GM19468 (cell line): Measurements from ENCODE around the gene PFKFB2.
"Not testable (repeated sequence)": the region's sequence is repeated elsewhere in the genome, so short reads cannot be mapped to it uniquely, and the experiment has no call there.

Experiments used
- ATAC-seq: cut with Tn5 transposase; IDR thresholded peaks from one replicate; pipeline ENCODE4 v1.9.1; 2021; ENCODE audit warnings: mild to moderate bottlenecking, moderate library complexity, moderate number of reproducible peaks; ENCODE audit not compliant: unreplicated experiment; ENCODE audit errors: extremely low read depth

The PFKFB2 gene

GRCh38 chr1:207035877-207036551 is 17.1 kb upstream of the PFKFB2 start:
- no peak for ATAC-seq

- no peak for ATAC-seq
These were observed 16.2 kb upstream of the PFKFB2 start for GRCh38 chr1:207036865-207037264.

- ATAC-seq, result no peak
These were observed 13.5 kb upstream of the PFKFB2 start for GRCh38 chr1:207039380-207040180.

GRCh38 chr1:207040181-207040533 is 12.9 kb upstream of the PFKFB2 start:
- ATAC-seq, result no peak

GRCh38 chr1:207041397-207041796 is 11.7 kb upstream of the PFKFB2 start:
- not testable (repeated sequence) for ATAC-seq

GRCh38 chr1:207045453-207045852 is 7.6 kb upstream of the PFKFB2 start:
- no peak for ATAC-seq

GRCh38 chr1:207047505-207047904 is 5.6 kb upstream of the PFKFB2 start:
- ATAC-seq, result no peak

- ATAC-seq, result no peak
These were observed 5.0 kb upstream of the PFKFB2 start for GRCh38 chr1:207048041-207048440.

- ATAC-seq, result no peak
These were observed 4.0 kb upstream of the PFKFB2 start for GRCh38 chr1:207049054-207049453.

- no peak for ATAC-seq
These were observed 3.6 kb upstream of the PFKFB2 start for GRCh38 chr1:207049514-207049913.

GRCh38 chr1:207049974-207050391 is 3.1 kb upstream of the PFKFB2 start:
- ATAC-seq, result no peak

GRCh38 chr1:207050480-207051190 is 2.4 kb upstream of the PFKFB2 start:
- peak; percentile 18 for ATAC-seq

GRCh38 chr1:207051191-207051943 is 1.7 kb upstream of the PFKFB2 start, which contains the start of gene YOD1:
TSS of gene YOD1 (minus strand) at chr1:207051208. CDS start at chr1:207051030, 178 bp downstream.
- ATAC-seq, result no peak

GRCh38 chr1:207054491-207054890 is 1.4 kb downstream of the PFKFB2 start:
- ATAC-seq, result no peak

- ATAC-seq, result no peak
These were observed 2.4 kb downstream of the PFKFB2 start for GRCh38 chr1:207055386-207056001.

GRCh38 chr1:207056673-207057072 is 3.6 kb downstream of the PFKFB2 start:
- no peak for ATAC-seq

- ATAC-seq, result no peak
These were observed 5.2 kb downstream of the PFKFB2 start for GRCh38 chr1:207058252-207058651.

GRCh38 chr1:207058878-207059867 is 6.1 kb downstream of the PFKFB2 start:
- no peak for ATAC-seq

GRCh38 chr1:207059881-207060280 is 6.8 kb downstream of the PFKFB2 start:
- no peak for ATAC-seq
